AG08395 (cell line): Measurements from ENCODE around the gene ZNF335.
"Not testable (repeated sequence)": the region's sequence is repeated elsewhere in the genome, so short reads cannot be mapped to it uniquely, and the experiment has no call there.

Experiments
- DNase-seq: peaks from one replicate; pipeline ENCODE4 v3.0.0; 2012; ENCODE audit warnings: mixed read lengths, low spot score

The ZNF335 gene

DNA sequence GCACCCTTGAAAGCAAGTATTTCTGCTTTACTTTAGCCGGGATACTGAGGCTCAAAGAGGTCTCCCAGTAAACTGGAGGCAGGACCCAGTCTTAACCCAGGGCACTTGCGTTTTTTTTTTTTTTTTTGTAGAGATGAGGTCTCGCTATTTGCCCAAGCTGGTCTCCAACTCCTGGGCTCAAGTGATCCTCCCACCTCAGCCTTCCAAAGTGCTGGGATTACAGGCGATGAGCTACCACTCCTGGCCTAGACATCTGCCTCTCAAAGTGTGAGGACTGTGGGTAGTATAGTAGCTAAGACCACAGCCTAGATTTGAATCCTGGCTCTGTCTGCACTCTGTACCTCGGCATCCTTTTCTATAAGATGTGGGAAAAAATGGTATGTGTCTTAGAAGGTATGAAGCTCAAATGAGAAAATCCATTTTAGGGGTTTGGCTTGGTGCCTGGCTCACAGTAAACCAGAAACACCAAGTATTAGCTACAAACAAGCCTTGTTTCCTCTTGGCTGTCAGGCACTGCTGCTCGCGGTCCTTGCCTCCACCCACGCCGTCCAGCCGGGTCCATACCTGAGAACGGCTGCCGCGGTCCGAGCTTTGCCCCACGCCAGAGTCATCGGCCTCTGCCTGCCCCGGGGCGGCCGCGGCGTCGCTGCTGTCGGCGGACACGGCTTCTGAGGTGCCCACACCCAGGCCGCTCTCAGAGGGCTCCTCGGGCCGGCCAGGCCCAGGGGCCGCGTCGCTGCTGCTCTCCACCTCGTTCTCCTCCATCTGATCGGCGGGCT, 1.2 kb downstream of the ZNF335 start:
- DNase-seq: no peak

DNA sequence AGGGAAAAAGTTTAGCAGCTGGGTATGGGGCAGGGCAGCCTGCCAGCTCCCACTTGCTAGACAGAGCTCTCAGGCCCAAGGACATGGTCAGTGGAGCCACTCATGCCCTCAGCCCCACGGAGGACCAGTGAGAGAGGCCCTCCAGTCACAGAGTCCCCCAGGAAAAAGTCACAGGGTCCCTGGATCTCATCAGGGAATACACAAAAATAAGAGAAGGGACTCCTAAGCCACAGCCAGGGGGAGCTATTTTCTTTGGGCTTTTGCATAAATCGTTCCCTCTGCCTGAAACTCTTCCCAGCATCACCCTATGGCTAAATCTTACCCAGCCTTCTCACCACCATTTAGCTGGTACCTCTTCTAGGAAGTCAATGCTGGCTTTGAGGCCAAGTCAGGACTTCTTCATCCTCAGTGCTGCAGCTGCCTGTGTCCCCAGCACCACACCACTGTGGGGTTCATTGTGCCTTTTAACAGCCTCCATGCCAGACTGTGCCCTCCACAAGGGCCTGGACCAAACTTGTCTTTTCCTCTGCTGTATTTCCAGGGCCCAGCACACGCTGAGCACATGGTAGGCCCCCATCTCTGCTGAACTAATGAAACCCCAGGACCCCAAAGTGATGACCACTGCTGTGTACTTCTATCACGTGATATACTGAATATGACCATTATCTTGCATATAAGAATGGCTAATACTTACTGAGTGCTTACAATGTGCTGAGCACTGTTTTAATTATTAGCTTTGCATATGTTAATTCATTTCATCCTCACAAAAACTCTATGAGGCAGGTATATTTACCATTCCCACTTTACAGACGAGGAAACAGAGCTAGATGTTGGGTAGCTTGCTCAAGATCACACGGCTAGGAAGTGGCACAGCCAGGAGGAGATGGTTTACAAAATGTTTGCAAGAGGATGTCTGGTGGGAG, 2.0 kb downstream of the ZNF335 start:
- DNase-seq: peak; percentile 61

GRCh38 chr20:45968801-45969711, 2.9 kb downstream of the ZNF335 start:
- peak; percentile 32 for DNase-seq

GRCh38 chr20:45968081-45968671, 3.8 kb downstream of the ZNF335 start:
- DNase-seq: no peak

- DNase-seq: no peak
Measured at GRCh38 chr20:45967551-45968080, 4.4 kb downstream of the ZNF335 start.

- no peak for DNase-seq
Measured at GRCh38 chr20:45965169-45966002, 6.6 kb downstream of the ZNF335 start.

GRCh38 chr20:45964006-45964400, 8.0 kb downstream of the ZNF335 start:
- no peak for DNase-seq

DNA sequence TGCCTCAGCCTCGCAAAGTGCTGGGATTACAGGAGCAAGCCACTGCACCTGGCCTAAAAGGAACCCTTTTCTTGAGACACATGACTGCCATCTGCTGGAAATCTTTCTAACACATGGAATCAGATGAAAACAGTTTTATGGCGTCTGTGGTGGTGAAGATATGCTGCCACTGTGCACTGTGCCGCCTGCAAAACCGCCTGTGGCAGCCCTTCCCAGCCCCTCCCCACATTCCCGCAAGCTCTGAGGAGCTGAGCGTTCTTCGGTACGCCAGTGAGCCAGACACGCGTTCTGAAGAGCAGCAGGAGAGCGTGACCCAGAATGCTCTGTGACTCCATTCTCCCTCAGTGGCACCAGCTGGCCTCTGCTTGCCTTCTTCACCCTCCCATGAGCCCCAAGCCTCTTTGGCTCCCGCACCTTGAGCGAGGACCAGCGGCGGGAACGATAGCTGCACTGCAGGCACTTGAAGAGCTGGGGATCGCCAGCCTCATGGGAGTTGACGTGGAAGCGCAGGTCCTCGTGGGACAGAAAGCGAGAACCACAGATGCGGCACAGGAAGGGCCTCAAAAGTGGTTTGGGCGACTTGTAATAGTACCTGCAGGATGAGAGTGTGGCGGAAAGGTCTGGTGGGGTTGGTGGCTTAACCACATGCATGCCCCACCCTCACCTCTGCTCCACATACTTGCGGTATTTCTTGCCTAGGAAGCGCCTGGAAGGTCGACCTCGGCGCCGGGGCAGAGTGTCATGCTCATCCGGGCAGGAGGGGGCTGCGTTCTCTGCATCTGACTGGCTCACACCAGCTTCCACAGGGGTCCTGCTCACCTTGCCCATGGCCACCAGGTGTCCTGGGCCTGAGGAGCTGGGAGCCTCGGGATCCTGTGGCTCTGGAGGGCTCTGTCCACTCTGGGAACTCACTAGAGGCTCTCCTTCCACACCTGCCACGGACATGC, 8.7 kb downstream of the ZNF335 start:
- DNase-seq: peak; percentile 36

DNA sequence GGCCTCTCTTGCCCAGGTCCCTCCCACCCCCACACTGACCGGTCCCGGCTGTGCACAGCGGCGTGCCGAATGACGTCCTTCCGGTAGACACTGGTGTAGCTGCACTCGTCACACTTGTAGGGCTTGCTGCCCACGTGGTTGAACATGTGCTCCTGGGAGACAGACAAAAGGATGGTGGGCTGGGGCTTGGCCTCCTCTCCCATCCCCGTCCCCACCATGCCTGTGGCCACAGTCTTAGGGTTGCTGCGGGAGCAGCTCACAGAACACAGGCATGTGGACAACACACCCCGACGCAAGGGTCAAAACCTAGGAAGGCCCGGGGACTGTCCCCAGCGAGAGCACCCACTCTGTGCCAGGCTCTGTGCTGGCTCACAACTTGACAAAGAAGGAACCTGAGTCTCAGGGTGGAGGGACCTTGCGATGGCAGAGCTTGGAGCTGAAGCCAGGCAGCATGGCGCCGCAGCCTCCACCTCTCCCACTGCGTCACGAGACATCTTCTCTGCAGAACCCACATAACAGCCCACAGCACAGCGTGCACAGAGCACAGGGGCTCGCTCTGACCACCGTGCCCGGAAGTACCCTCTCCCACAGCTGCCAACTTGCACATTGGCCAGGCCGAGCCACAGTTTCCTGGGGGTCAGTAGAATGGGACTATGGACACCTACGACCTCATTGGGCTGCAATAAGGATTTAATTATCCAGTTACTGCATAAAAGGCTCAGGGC, 9.8 kb downstream of the ZNF335 start:
- DNase-seq: no peak

GRCh38 chr20:45959956-45960630, 11.9 kb downstream of the ZNF335 start:
- DNase-seq: no peak

GRCh38 chr20:45959126-45959525, 12.9 kb downstream of the ZNF335 start:
- DNase-seq: no peak

DNA sequence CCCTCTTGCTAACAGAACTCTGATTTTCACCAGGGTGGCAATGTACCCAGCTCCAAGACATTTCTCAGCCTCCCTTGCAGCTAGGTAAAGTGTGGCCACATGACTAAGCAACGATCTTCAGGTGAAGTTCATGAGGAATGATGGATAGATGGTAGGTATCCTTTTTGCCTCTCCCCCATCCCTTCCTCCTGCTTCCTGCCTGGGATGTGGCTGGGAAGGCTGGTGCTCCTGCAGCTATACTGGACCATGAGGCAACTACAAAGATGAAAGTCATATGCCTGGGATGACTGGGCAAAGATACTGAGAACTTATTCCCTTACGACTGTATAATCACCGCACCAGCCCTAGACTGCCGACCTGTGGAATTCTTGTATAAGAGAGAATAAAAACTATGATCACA, 13.4 kb downstream of the ZNF335 start:
- DNase-seq: no peak

DNA sequence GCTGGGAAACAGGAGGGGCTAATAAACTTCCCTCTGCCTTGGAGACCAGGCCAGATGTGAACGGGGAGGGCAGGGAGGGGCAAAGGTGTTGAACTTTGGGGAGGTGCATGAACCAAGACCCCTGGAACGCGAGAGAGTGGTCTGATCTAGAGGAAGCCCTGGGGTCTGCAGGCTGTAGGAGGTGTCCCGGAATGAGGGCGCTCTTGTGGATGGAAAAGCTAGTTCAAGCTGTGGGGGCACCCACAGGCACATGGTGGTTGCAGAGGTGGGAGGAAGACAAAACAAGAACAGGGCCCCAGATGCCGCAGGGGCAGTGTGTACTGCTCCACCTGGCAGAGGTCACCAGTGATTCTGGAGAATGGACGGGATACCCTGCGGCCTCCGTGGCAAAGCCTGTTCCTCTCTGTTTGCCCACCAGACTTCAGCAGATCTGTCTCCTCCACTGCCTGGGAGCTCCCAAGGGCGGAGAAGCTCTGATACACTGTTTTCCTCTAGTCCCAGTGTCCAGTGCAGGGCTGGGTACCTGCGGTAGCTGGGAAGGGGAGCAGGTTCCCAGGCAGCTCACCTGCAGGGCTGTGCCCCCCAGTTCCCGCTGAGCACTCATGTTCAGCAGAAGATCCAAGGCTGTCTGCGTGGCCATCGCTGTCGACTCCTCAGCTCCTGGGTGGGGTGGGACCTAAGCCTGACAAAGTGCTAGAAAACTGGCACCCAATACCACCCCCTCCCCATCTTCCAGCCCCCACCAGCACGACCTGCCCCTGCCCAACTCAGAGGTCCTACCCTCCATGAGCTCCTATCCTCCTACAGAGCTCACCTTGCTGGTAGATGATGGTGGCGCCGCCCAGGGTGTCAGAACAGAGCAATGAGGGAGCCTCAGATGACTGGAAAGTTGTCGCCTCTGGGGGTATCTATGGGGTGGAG, 14.7 kb downstream of the ZNF335 start:
- DNase-seq: no peak

DNA sequence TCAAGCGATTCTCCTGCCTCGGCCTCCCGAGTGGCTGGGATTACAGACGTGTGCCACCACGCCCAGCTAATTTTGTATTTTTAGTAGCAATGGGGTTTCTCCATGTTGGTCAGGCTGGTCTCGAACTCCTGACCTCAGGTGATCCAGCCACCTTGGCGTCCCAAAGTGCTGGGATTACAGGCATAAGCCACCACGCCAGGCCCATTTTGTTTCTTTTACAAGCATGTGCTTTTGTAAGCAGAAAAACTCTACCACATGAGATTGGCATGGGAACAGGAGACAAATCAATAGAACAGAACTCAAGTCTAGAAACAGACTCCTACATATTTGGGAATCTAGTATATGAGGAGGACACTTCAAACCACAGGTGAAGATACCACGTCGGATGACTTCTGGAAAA, 15.7 kb downstream of the ZNF335 start:
- DNase-seq: not testable (repeated sequence)

- DNase-seq: no peak
Measured at GRCh38 chr20:45953672-45954071, 18.3 kb downstream of the ZNF335 start.

- DNase-seq: no peak
Measured at GRCh38 chr20:45952861-45953260, 19.1 kb downstream of the ZNF335 start.
